Measurements from ENCODE around the gene SYT9. TPM values are rescaled to one million over a fixed set of nuclear protein-coding genes. Genes with fewer than 3 reads are reported as not detected.

SYT9 gene
- total RNA-seq, 1 donor from 2014 or later = 0.07 TPM

DNA sequence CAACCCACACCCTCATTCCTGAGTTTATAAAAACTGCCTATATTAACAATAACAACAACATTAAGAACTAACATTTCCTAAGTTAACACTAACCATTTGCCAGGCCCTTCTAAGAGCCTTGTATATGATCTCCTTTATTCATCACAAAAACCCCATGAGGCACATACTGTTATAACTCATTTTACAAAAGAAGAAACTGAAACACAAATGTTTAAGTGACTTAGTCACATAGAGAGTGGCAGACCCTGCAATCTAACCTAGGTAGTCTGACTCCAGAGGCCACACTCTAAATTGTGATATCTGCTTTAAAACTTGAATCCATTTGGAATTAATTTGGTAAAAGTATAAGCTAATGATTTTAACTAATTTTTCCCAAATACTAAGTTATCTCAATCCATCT lies 116.1 kb downstream of the SYT9 start:
- H3K27me3 Mint-ChIP-seq (ENCODE audit: low read depth) = no peaks in the 10 kb centered on the region
- H3K4me1 Mint-ChIP-seq (ENCODE audit: low read depth) = peaks cover 20% of the 10 kb centered on the region
- DNase-seq (ENCODE audit: low spot score) = no peak
- peaks cover 1% of the 10 kb centered on the region for H3K36me3 Mint-ChIP-seq (ENCODE audit: low read depth)
- no peak for TF ChIP-seq CTCF (IDR thresholded peaks at IDR 0.05)
- H3K9me3 Mint-ChIP-seq (ENCODE audit: low read depth) = peaks cover 10% of the 10 kb centered on the region
- H3K27ac Mint-ChIP-seq (ENCODE audit: unreplicated experiment) = no peak overlapping the region
- no peak overlapping the region for H3K4me3 Mint-ChIP-seq (ENCODE audit: unreplicated experiment)

DNA sequence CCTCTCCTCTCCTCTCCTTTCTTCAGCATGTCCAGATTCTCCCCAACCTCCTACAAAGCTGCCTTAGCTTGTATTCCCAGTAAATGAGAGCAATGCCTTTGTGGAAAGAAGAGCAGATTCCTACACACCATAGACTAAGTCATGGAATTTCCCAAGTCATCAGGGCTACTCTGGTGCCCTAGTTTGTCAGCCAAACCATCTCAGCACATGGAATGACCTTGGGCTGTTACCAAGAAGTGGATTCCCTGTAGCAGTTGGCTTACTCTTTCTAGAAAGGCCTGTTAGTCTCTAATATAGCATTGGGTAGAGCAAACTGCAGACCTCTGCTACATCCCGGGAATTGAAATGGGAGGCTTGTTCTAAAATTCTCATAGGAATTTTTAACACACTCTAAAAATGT lies 124.7 kb downstream of the SYT9 start:
- Mint-ChIP-seq H3K9me3 (ENCODE audit: low read depth) (peaks cover 18% of the 10 kb centered on the region), H3K4me1 (ENCODE audit: low read depth) (no peaks in the 10 kb centered on the region), H3K27ac (ENCODE audit: unreplicated experiment) (no peak overlapping the region), H3K27me3 (ENCODE audit: low read depth) (no peaks in the 10 kb centered on the region), H3K4me3 (ENCODE audit: unreplicated experiment) (no peak overlapping the region), H3K36me3 (ENCODE audit: low read depth) (peaks cover 1% of the 10 kb centered on the region)
- DNase-seq (ENCODE audit: low spot score) = no peak
- TF ChIP-seq CTCF (IDR thresholded peaks at IDR 0.05) = no peak

GRCh38 chr11:7381937-7382336 lies 130.2 kb downstream of the SYT9 start:
- Mint-ChIP-seq H3K4me1 (ENCODE audit: low read depth) (no peaks in the 10 kb centered on the region), H3K9me3 (ENCODE audit: low read depth) (no peaks in the 10 kb centered on the region), H3K27me3 (ENCODE audit: low read depth) (no peaks in the 10 kb centered on the region), H3K36me3 (ENCODE audit: low read depth) (no peaks in the 10 kb centered on the region), H3K4me3 (ENCODE audit: unreplicated experiment) (no peak overlapping the region), H3K27ac (ENCODE audit: unreplicated experiment) (no peak overlapping the region)
- DNase-seq (ENCODE audit: low spot score) = no peak
- TF ChIP-seq CTCF (IDR thresholded peaks at IDR 0.05) = no peak

GRCh38 chr11:7383406-7383805 lies 131.7 kb downstream of the SYT9 start:
- Mint-ChIP-seq H3K27me3 (ENCODE audit: low read depth) (no peaks in the 10 kb centered on the region), H3K9me3 (ENCODE audit: low read depth) (peaks cover 3% of the 10 kb centered on the region), H3K4me3 (ENCODE audit: unreplicated experiment) (no peak overlapping the region), H3K27ac (ENCODE audit: unreplicated experiment) (no peak overlapping the region), H3K4me1 (ENCODE audit: low read depth) (no peaks in the 10 kb centered on the region), H3K36me3 (ENCODE audit: low read depth) (no peaks in the 10 kb centered on the region)
- TF ChIP-seq CTCF (IDR thresholded peaks at IDR 0.05) = no peak
- DNase-seq (ENCODE audit: low spot score) = no peak

DNA sequence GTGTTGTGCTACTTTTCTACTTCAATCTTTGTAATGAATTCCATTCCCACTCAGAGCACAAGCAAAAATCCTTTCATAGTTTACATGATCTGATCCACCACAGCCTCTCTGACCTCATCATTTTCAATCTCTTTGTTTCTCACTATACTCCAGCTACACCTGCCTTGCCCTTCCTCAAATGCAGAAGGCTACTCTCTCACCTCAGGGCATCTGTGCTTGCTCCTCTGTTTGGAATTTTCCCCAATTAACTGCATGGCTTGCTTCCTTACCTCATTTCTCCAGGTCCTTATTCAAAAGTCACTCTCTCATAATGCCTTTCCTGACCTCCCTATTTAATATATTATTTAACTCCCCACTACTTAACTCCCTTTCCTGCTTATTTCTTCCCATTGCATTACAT lies 133.0 kb downstream of the SYT9 start:
- H3K27me3 Mint-ChIP-seq (ENCODE audit: low read depth) = no peaks in the 10 kb centered on the region
- no peak for DNase-seq (ENCODE audit: low spot score)
- H3K4me1 Mint-ChIP-seq (ENCODE audit: low read depth) = no peaks in the 10 kb centered on the region
- no peak overlapping the region for H3K4me3 Mint-ChIP-seq (ENCODE audit: unreplicated experiment)
- TF ChIP-seq CTCF (IDR thresholded peaks at IDR 0.05) = no peak
- H3K9me3 Mint-ChIP-seq (ENCODE audit: low read depth) = peaks cover 3% of the 10 kb centered on the region
- H3K27ac Mint-ChIP-seq (ENCODE audit: unreplicated experiment) = no peak overlapping the region
- H3K36me3 Mint-ChIP-seq (ENCODE audit: low read depth) = no peaks in the 10 kb centered on the region
